Activated gamma-delta T cell treated with anti-CD3 and anti-CD28 coated beads, Interleukin-2, amount 50 U/mL, for 16 hours (primary cell): Measurements from ENCODE around the gene ATXN10.

Experiments
- DNase-seq: peaks from one replicate; pipeline ENCODE4 v3.0.0-alpha.2; 2020; ENCODE audit warnings: low read depth

Gene ATXN10

GRCh38 chr22:45830531-45831245 lies 159.1 kb downstream of the ATXN10 start:
- DNase-seq, result no peak

- DNase-seq, result no peak
Measured at GRCh38 chr22:45831394-45831793, 159.8 kb downstream of the ATXN10 start.

GRCh38 chr22:45832180-45832579 lies 160.5 kb downstream of the ATXN10 start:
- DNase-seq, result no peak

GRCh38 chr22:45832959-45833580 lies 161.4 kb downstream of the ATXN10 start:
- no peak for DNase-seq

GRCh38 chr22:45833613-45834012 lies 162.0 kb downstream of the ATXN10 start:
- no peak for DNase-seq

- no peak for DNase-seq
Measured at GRCh38 chr22:45834241-45834640, 162.6 kb downstream of the ATXN10 start.

- no peak for DNase-seq
Measured at GRCh38 chr22:45834795-45835194, 163.2 kb downstream of the ATXN10 start.

- DNase-seq, result no peak
Measured at GRCh38 chr22:45836418-45837169, 165.0 kb downstream of the ATXN10 start.

- DNase-seq, result no peak
Measured at GRCh38 chr22:45837508-45837907, 165.9 kb downstream of the ATXN10 start.

- no peak for DNase-seq
Measured at GRCh38 chr22:45838305-45838887, 166.8 kb downstream of the ATXN10 start.

- DNase-seq, result no peak
Measured at GRCh38 chr22:45840483-45840882, 168.8 kb downstream of the ATXN10 start.

GRCh38 chr22:45842291-45842991 lies 170.8 kb downstream of the ATXN10 start:
- DNase-seq, result no peak

- DNase-seq, result no peak
Measured at GRCh38 chr22:45843031-45843430, 171.4 kb downstream of the ATXN10 start.

- DNase-seq, result no peak
Measured at GRCh38 chr22:45843986-45844385, 172.4 kb downstream of the ATXN10 start.

GRCh38 chr22:45845076-45845487 lies 173.4 kb downstream of the ATXN10 start:
- DNase-seq, result no peak

GRCh38 chr22:45846952-45847351 lies 175.3 kb downstream of the ATXN10 start:
- DNase-seq, result no peak

- no peak for DNase-seq
Measured at GRCh38 chr22:45848904-45849303, 177.3 kb downstream of the ATXN10 start.

GRCh38 chr22:45852826-45853225 lies 181.2 kb downstream of the ATXN10 start:
- no peak for DNase-seq

GRCh38 chr22:45855961-45856360 lies 184.3 kb downstream of the ATXN10 start:
- DNase-seq, result no peak

- DNase-seq, result no peak
Measured at GRCh38 chr22:45857519-45857918, 185.9 kb downstream of the ATXN10 start.

GRCh38 chr22:45859231-45860161 lies 187.9 kb downstream of the ATXN10 start:
- DNase-seq, result no peak
